SK-N-SH treated with all-trans-retinoic acid at 6 μM for 48 hours (cell line): ENCODE measurements around the gene PSPN.
"Not testable (repeated sequence)": the region's sequence is repeated elsewhere in the genome, so short reads cannot be mapped to it uniquely, and the experiment has no call there.

Experiments used
- ATAC-seq: fragments of 200-7000 bp; cut with Tn5 transposase; 3 replicates; pipeline ENCODE4 v1.9.1; 2020; ENCODE audit warnings: mild to moderate bottlenecking, moderate library complexity
- ARNTL ChIP-seq: fragments of 450-650 bp; formaldehyde crosslinking; IDR thresholded peaks from 2 replicates; pipeline ENCODE4 v1.5.0; 2020; ENCODE audit warnings: low read depth, mild to moderate bottlenecking, moderate library complexity, borderline replicate concordance
- BACH2 ChIP-seq: fragments of 250-450 bp; sonication (Bioruptor Pico); IDR thresholded peaks from 2 replicates; pipeline ENCODE4 v1.9.0; 2021; ENCODE audit warnings: mild to moderate bottlenecking, borderline replicate concordance
- CSDC2 ChIP-seq: fragments of 250-450 bp; sonication (Bioruptor Pico); IDR thresholded peaks from 2 replicates; pipeline ENCODE4 v1.5.0; 2020; ENCODE audit warnings: mild to moderate bottlenecking, moderate library complexity
- ESRRG ChIP-seq: fragments of 250-450 bp; sonication (Bioruptor Pico); IDR thresholded peaks from 2 replicates; pipeline ENCODE4 v1.6.1; 2021; ENCODE audit warnings: mild to moderate bottlenecking
- GLIS3 ChIP-seq: fragments of 250-450 bp; sonication (Bioruptor Pico); IDR thresholded peaks from 2 replicates; pipeline ENCODE4 v1.5.0; 2020; ENCODE audit warnings: mild to moderate bottlenecking, moderate library complexity
- ISL1 ChIP-seq: fragments of 250-450 bp; sonication (Bioruptor Pico); IDR thresholded peaks from 2 replicates; pipeline ENCODE4 v2.1.2; 2022; ENCODE audit warnings: mild to moderate bottlenecking, moderate library complexity
- OSR1 ChIP-seq: fragments of 250-450 bp; sonication (Bioruptor Pico); IDR thresholded peaks from 2 replicates; pipeline ENCODE4 v1.8.0; 2022; ENCODE audit warnings: moderate library complexity, mild to moderate bottlenecking, inconsistent platforms
- PATZ1 ChIP-seq: fragments of 250-450 bp; sonication (Bioruptor Pico); IDR thresholded peaks from 2 replicates; pipeline ENCODE4 v1.8.0; 2020; ENCODE audit warnings: mild to moderate bottlenecking, moderate library complexity, borderline replicate concordance
- POU6F1 ChIP-seq: fragments of 250-450 bp; sonication (Bioruptor Pico); IDR thresholded peaks from 2 replicates; pipeline ENCODE4 v1.8.0; 2021; ENCODE audit warnings: low read depth, mild to moderate bottlenecking, moderate library complexity, borderline replicate concordance
- PPARA ChIP-seq: fragments of 250-450 bp; sonication (Bioruptor Pico); IDR thresholded peaks from 2 replicates; pipeline ENCODE4 v1.5.0; 2020; ENCODE audit warnings: mild to moderate bottlenecking, borderline replicate concordance
- RARB ChIP-seq: fragments of 250-450 bp; sonication (Bioruptor Pico); IDR thresholded peaks from 2 replicates; pipeline ENCODE4 v1.8.0; 2021; ENCODE audit warnings: mild to moderate bottlenecking, moderate library complexity
- SNAI2 ChIP-seq: fragments of 250-450 bp; sonication (Bioruptor Pico); IDR thresholded peaks from 2 replicates; pipeline ENCODE4 v1.5.0; 2020; ENCODE audit warnings: mild to moderate bottlenecking, moderate library complexity
- TCF4 ChIP-seq: fragments of 250-450 bp; sonication (Bioruptor Pico); IDR thresholded peaks from 2 replicates; pipeline ENCODE4 v1.8.0; 2021; ENCODE audit warnings: mild to moderate bottlenecking, moderate library complexity, borderline replicate concordance
- TOX ChIP-seq: fragments of 250-450 bp; sonication (Bioruptor Pico); IDR thresholded peaks from 2 replicates; pipeline ENCODE4 v1.8.0; 2021; ENCODE audit warnings: mild to moderate bottlenecking, moderate library complexity, borderline replicate concordance
- ZC3H10 ChIP-seq: fragments of 250-450 bp; sonication (Bioruptor Pico); IDR thresholded peaks from 2 replicates; pipeline ENCODE4 v1.5.1; 2021; ENCODE audit warnings: mild to moderate bottlenecking, moderate library complexity
- ZFP3 ChIP-seq: fragments of 250-450 bp; sonication (Bioruptor Pico); IDR thresholded peaks from 2 replicates; pipeline ENCODE4 v1.5.0; 2020; ENCODE audit warnings: mild to moderate bottlenecking, moderate library complexity
- ZFP30 ChIP-seq: fragments of 450-650 bp; formaldehyde crosslinking; IDR thresholded peaks from 2 replicates; pipeline ENCODE4 v1.5.0; 2022; ENCODE audit warnings: mild to moderate bottlenecking, moderate library complexity
- ZNF565 ChIP-seq: fragments of 450-650 bp; formaldehyde crosslinking; conservative IDR thresholded peaks from 2 replicates; pipeline ENCODE4 v1.5.0; 2020; ENCODE audit warnings: low read depth, mild to moderate bottlenecking, moderate library complexity
- ZNF70 ChIP-seq: fragments of 450-650 bp; formaldehyde crosslinking; IDR thresholded peaks from 2 replicates; pipeline ENCODE4 v1.5.0; 2020; ENCODE audit warnings: mild to moderate bottlenecking, moderate library complexity
- ZNF8 ChIP-seq: fragments of 450-650 bp; formaldehyde crosslinking; IDR thresholded peaks from 2 replicates; pipeline ENCODE4 v1.5.0; 2020; ENCODE audit warnings: mild to moderate bottlenecking, moderate library complexity
- TF ChIP-seq, protein P1 (sequence below): fragments of 250-450 bp; sonication (Bioruptor Pico); IDR thresholded peaks from 2 replicates; pipeline ENCODE4 v1.5.1; 2020; ENCODE audit warnings: low read depth, mild to moderate bottlenecking, moderate library complexity
- TF ChIP-seq, protein P2 (sequence below): fragments of 250-450 bp; sonication (Bioruptor Pico); IDR thresholded peaks from 2 replicates; pipeline ENCODE4 v1.5.1; 2021; ENCODE audit warnings: mild to moderate bottlenecking, moderate library complexity

The PSPN gene

GRCh38 chr19:6355321-6356040, 20.3 kb downstream of the PSPN start:
- ATAC-seq: not testable (repeated sequence)

- TF ChIP-seq, protein P1, sequence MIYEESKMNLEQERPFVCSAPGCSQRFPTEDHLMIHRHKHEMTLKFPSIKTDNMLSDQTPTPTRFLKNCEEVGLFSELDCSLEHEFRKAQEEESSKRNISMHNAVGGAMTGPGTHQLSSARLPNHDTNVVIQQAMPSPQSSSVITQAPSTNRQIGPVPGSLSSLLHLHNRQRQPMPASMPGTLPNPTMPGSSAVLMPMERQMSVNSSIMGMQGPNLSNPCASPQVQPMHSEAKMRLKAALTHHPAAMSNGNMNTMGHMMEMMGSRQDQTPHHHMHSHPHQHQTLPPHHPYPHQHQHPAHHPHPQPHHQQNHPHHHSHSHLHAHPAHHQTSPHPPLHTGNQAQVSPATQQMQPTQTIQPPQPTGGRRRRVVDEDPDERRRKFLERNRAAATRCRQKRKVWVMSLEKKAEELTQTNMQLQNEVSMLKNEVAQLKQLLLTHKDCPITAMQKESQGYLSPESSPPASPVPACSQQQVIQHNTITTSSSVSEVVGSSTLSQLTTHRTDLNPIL (CRISPR knock-in tag): no peak
- no peak for TF ChIP-seq OSR1 (CRISPR knock-in tag)
- TF ChIP-seq ZC3H10: no peak
- TF ChIP-seq PPARA: no peak
- no peak for TF ChIP-seq ZNF8
- no peak for TF ChIP-seq SNAI2 (CRISPR knock-in tag)
- TF ChIP-seq CSDC2 (CRISPR knock-in tag): no peak
- TF ChIP-seq RARB (CRISPR knock-in tag): no peak
- no peak for TF ChIP-seq ZNF70
- TF ChIP-seq PATZ1: no peak
- TF ChIP-seq ZFP30 (CRISPR knock-in tag): no peak
- TF ChIP-seq ESRRG: no peak
- no peak for TF ChIP-seq BACH2 (CRISPR knock-in tag)
- TF ChIP-seq ARNTL: no peak
- TF ChIP-seq ZFP3 (CRISPR knock-in tag): no peak
- no peak for ATAC-seq
Measured at GRCh38 chr19:6354098-6354674, 21.5 kb downstream of the PSPN start.

DNA sequence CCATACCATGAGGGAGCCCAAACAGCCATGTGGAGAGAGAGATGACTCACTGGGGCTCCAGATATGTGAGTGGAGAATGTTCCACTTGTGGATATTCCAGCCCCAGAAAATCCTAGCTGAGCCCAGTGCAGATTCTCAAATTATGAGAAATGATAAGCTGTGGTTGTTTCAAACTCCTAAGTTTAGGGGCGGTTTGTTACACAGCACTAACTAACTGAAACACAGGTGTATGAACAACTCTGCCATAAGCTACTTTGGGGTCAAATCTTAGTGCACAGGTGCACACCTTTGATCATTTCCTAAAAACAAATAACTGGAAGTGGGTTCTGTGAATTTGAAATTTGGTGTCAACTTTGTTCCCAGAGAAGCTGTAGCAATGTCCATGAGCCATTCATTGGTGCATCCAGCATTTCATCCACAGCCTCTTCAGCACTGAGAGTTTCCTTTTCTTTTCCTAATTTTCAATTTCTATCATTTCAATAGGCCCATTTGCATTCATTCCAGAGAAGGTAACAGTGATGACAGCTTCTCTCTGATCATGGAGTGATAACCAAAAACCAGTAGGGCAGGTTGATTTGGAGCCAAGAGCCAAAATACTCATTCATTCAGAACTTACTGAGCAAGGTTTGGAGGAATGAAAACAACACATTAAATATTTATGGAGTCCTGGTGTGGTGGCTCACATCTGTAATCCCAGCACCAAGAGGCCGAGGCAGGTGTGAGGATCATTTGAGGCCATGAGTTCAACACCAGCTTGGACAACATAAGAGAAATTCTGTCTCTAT, 23.2 kb downstream of the PSPN start:
- TF ChIP-seq BACH2 (CRISPR knock-in tag) (no peak), PATZ1 (no peak), TOX (CRISPR knock-in tag) (no peak), ESRRG (no peak), ZFP3 (CRISPR knock-in tag) (no peak), ZC3H10 (no peak), TCF4 (no peak), ISL1 (CRISPR knock-in tag) (no peak), ZNF8 (no peak), POU6F1 (CRISPR knock-in tag) (no peak), ZFP30 (CRISPR knock-in tag) (no peak), SNAI2 (CRISPR knock-in tag) (no peak), OSR1 (CRISPR knock-in tag) (no peak), ARNTL (no peak), GLIS3 (no peak), ZNF565 (CRISPR knock-in tag) (no peak), CSDC2 (CRISPR knock-in tag) (no peak), ZNF70 (no peak)
- TF ChIP-seq, protein P2, sequence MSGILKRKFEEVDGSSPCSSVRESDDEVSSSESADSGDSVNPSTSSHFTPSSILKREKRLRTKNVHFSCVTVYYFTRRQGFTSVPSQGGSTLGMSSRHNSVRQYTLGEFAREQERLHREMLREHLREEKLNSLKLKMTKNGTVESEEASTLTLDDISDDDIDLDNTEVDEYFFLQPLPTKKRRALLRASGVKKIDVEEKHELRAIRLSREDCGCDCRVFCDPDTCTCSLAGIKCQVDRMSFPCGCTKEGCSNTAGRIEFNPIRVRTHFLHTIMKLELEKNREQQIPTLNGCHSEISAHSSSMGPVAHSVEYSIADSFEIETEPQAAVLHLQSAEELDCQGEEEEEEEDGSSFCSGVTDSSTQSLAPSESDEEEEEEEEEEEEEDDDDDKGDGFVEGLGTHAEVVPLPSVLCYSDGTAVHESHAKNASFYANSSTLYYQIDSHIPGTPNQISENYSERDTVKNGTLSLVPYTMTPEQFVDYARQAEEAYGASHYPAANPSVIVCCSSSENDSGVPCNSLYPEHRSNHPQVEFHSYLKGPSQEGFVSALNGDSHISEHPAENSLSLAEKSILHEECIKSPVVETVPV (CRISPR knock-in tag): no peak
- TF ChIP-seq, protein P1 (CRISPR knock-in tag): no peak
- TF ChIP-seq, all 23 proteins: peak for 0
- ATAC-seq: no peak
